IPS-NIHi7 (cell line): ENCODE data around the gene CCDC51.

Source experiments
- DNase-seq: peaks from one replicate; pipeline ENCODE4 v3.0.0; 2012; ENCODE audit warnings: mixed read lengths; ENCODE audit errors: extremely low spot score

Gene CCDC51

DNA sequence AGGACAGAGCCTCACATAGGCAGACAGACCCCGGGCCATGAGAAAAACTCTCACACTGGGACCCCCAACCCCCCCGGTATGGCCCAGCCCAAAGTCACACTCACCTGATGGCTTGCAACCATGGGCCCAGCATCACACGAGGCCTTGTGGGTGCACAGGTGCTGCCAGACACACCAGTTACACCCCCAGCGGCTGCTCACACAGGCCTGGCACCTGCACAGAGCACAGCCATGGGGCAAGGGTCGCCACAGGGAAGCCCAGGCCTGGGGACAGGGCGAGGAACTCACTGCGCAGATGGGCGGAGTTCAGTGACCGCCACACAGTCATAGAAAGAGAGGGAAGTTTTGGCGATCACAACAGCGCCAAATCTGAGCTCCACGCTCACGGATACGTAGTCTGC, 19.4 kb downstream of the CCDC51 start:
- DNase-seq: no peak

DNA sequence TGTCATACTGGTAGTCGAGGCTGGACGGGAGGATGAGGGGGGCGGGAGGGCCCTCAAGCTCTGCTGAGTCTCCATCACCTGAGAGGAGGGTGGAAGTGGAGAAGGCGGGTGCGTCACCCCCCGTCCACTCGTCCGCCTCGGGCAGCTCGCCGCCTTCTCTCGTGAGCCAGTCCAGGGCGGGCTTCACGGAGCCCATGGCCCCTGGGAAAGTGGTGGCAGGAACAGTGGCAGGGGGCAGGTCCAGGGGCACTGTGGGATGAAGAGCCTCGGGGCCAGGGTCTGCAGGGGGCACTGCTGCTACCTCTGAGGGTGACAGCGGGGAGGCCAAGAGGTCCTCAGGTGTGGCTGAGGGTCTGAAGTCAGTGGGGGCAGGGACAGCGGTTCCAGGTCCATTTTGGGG, 20.3 kb downstream of the CCDC51 start:
- DNase-seq: no peak

DNA sequence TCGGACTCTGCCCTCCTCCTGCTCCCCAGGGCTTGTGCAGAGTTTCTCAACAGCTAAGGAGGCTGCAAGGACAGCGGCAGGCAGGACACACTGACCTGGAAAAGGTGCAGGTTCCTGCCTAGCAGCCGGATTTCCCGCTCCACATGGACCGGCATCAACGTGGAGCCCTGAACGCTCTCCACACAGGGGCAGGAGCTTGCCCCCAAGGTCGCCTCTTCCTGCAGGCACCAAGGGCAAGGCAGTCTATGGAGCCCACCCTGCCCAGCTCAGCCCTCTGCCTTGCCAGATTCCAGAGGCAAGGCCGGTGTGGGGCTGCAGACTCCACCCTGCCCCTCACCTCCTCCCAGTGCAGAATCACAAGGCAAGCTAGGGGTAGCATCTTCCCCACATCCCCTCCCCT, 20.8 kb downstream of the CCDC51 start:
- DNase-seq: no peak

DNA sequence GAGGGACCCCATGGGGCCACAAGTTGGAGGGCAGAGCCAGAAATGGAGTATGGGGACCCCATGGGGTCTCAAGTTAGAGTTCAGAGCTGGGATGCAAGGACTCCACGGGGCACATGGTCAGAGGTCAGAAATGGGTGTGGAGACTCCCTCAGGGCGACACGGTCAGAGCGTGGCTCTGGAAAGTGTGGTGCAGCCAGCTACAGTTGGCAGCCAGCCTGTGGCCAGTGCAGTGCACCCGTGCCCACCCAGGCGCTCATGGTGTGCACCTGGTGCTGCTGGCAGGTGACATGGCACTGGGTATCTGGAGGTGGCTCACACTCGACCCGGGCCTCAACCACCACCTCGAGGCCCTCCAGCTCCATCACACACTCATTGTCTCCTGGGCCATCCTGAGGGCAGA, 21.3 kb downstream of the CCDC51 start:
- DNase-seq: no peak

DNA sequence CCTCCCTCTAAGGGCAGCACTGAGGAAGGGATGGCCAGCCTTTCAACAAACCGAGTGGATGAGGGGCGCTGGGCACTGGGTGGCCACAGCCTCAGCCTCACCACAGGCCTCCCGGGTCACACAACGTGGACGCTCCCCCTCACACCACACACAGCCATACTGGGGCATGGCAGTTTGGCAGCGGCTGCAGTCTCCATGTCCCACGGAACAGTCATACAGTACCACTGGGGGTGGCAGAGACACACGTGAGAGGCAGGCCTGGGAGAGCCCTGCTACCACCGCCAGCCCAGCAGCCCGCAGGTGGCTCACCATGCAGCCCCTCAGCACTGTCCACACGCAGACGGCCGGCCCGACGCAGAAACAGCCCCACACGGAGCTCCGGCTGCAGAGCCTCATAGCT, 21.8 kb downstream of the CCDC51 start:
- no peak for DNase-seq

DNA sequence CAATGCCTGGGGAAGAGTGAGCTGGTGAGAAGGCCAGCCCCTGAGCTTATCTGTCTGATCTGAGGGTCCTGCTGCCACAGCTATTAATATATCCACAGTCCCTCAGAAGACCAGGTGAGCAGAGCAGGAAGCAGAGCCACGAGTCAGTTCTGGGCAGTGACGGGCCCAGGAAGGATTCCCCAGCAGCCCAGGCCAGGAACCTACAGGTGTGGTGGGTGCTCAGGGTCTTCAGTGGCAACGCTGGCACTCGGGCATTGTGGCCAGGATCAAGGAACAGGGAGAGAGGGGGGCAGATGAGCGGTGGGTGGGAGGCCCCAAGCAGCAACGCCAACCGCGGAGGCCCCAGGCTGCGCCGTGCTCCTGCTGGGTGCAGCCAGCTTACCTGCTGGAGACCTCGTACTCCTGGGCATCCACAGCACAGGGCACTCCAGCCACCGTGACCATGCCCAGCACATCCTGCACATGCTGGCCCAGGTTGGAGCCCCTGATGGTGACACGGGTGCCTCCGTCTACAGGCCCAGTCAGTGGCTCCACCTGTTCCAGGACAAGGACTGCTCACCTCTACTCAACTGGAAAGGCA, 22.3 kb downstream of the CCDC51 start:
- no peak for DNase-seq

GRCh38 chr3:48416546-48416945, 23.4 kb downstream of the CCDC51 start:
- DNase-seq: no peak

GRCh38 chr3:48416091-48416505, 23.8 kb downstream of the CCDC51 start:
- DNase-seq: no peak

GRCh38 chr3:48415251-48415953, 24.5 kb downstream of the CCDC51 start:
- no peak for DNase-seq

GRCh38 chr3:48414376-48415250, 25.3 kb downstream of the CCDC51 start:
- no peak for DNase-seq

- DNase-seq: no peak
Observed at GRCh38 chr3:48413611-48414010, 26.3 kb downstream of the CCDC51 start.

DNA sequence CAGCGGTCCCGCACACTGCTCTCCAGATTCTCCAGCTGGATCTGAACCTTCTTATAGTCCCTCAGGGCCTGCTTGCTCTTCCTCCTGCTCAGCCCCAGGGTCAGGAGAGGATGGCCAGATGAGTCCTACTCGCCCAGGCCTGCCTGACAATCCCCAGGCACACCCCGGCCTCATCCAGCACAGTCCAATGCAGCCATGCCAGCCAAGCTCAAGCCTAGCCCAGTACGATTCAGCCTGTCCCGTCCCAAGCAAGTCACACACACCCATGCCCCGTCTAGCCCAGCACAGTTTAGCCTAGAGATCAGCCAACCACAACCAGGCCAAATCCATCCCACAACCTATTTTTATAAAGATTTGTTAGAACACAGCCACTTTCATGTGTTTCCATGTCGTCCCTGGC, 26.8 kb downstream of the CCDC51 start:
- DNase-seq: no peak

GRCh38 chr3:48412375-48413001, 27.4 kb downstream of the CCDC51 start:
- no peak for DNase-seq

GRCh38 chr3:48411606-48412374, 28.1 kb downstream of the CCDC51 start:
- DNase-seq: no peak

- no peak for DNase-seq
Observed at GRCh38 chr3:48411041-48411588, 28.8 kb downstream of the CCDC51 start.

GRCh38 chr3:48410205-48411040, 29.5 kb downstream of the CCDC51 start:
- DNase-seq: no peak

- no peak for DNase-seq
Observed at GRCh38 chr3:48409291-48410201, 30.4 kb downstream of the CCDC51 start.

- no peak for DNase-seq
Observed at GRCh38 chr3:48408823-48409281, 31.1 kb downstream of the CCDC51 start.

DNA sequence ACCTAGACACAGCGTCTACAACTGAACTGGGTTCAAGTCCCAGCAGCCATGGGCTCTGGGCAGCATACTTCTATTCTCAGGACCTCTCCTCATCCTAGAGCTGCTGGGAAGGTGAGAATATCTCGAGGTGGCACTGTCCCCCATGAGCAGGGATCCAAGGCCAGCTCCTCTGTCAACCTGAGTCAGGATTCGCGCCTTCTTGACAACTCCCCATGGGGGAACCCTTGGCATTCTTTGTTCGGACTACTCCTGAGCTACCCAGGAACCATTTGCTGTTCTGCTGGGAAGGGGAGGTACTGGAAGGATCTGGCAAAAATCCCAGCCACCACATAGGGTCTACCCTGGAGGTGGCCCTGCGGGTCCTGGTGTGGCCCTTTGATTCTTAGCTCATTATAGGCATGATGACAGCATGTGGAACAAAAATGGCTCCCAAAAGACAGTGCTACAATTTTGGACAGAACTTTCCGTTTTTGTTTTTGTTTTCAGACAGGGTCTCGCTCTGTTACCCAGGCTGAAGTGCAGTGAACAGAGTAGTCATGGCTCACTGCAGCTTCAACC, 32.3 kb downstream of the CCDC51 start:
- no peak for DNase-seq
